ENCODE measurements around the gene BCL6B.
"Not testable (repeated sequence)": the region's sequence is repeated elsewhere in the genome, so short reads cannot be mapped to it uniquely, and the experiment has no call there.

The BCL6B gene, protein sequence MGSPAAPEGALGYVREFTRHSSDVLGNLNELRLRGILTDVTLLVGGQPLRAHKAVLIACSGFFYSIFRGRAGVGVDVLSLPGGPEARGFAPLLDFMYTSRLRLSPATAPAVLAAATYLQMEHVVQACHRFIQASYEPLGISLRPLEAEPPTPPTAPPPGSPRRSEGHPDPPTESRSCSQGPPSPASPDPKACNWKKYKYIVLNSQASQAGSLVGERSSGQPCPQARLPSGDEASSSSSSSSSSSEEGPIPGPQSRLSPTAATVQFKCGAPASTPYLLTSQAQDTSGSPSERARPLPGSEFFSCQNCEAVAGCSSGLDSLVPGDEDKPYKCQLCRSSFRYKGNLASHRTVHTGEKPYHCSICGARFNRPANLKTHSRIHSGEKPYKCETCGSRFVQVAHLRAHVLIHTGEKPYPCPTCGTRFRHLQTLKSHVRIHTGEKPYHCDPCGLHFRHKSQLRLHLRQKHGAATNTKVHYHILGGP

GRCh38 chr17:7022781-7023571, at the start of gene BCL6B:
Gene BCL6B (plus strand): TSS chr17:7023050. CDS start chr17:7023672, 622 bp downstream.
- peaks cover 9% of the 10 kb centered on the region for H3K4me1 ChIP-seq (ENCODE audit: control insufficient read depth, insufficient read depth, low read length)

GRCh38 chr17:6979440-6979839, 43.4 kb upstream of the BCL6B start:
- not testable (repeated sequence) for H3K27me3 ChIP-seq (ENCODE audit: control insufficient read depth, insufficient read depth, low read length); H3K4me3 ChIP-seq (ENCODE audit: low read length); H3K27ac ChIP-seq (ENCODE audit: low read depth, low read length); H3K9ac ChIP-seq (ENCODE audit: low read length); H3K4me1 ChIP-seq (ENCODE audit: control insufficient read depth, insufficient read depth, low read length); H3K36me3 ChIP-seq (ENCODE audit: control insufficient read depth, insufficient read depth, low read length)

More at GRCh38 chr17:7022781-7023571, at the start of gene BCL6B:
- Histone ChIP-seq H3K27me3 (ENCODE audit: control insufficient read depth, insufficient read depth, low read length) (peaks cover 8% of the 10 kb centered on the region), H3K27ac (ENCODE audit: low read depth, low read length) (peak within 1 kb of the TSS; percentile 7), H3K36me3 (ENCODE audit: control insufficient read depth, insufficient read depth, low read length) (no peaks in the 10 kb centered on the region), H3K4me3 (ENCODE audit: low read length) (peak within 1 kb of the TSS; percentile 45), H3K9ac (ENCODE audit: low read length) (no peak within 1 kb of the TSS)

DNA sequence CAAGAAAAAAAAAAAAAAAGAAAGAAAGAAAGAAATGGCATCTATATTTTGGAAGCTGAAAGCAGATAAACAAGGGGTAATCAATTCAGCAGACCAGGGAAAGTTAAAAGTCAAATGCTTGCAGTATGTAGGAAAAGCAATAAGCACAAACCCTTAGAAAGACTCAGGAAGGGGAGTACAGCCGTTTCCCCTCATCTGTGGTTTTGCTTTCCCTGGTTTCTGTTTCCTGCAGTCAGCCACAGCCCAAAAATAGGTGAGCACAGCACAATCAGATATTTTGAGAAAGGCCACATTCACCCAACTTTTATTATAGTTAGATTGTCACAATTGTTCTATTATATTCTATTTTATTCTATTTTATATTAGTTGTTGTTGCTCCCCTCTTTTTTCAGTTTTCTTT, 41.4 kb upstream of the BCL6B start:
- no peak overlapping the region for H3K9ac ChIP-seq (ENCODE audit: low read length)
- H3K36me3 ChIP-seq (ENCODE audit: control insufficient read depth, insufficient read depth, low read length), result no peaks in the 10 kb centered on the region
- H3K4me3 ChIP-seq (ENCODE audit: low read length), result no peak overlapping the region
- no peaks in the 10 kb centered on the region for H3K4me1 ChIP-seq (ENCODE audit: control insufficient read depth, insufficient read depth, low read length)
- no peak overlapping the region for H3K27ac ChIP-seq (ENCODE audit: low read depth, low read length)
- H3K27me3 ChIP-seq (ENCODE audit: control insufficient read depth, insufficient read depth, low read length), result no peaks in the 10 kb centered on the region

DNA sequence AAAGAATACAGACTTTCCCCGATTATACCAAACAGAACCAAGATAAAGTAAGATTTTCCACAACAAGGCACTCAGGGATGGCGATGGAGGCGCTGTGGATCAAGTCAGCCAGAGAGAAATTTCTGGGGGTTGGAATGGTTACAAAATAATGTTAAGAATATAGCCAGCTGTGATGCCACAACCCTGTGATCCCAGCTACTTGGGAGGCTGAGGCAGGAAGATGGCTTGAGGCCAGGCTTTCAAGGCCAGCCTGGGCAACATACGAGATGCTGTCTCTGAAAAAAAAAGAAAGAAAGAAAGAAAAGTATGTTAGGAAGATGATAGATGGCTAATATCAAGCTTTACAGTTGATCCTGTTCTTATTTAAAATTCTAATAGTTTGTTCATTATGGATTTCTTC, 37.6 kb upstream of the BCL6B start:
- H3K27ac ChIP-seq (ENCODE audit: low read depth, low read length), result no peak overlapping the region
- no peak overlapping the region for H3K9ac ChIP-seq (ENCODE audit: low read length)
- no peaks in the 10 kb centered on the region for H3K36me3 ChIP-seq (ENCODE audit: control insufficient read depth, insufficient read depth, low read length)
- H3K27me3 ChIP-seq (ENCODE audit: control insufficient read depth, insufficient read depth, low read length), result no peaks in the 10 kb centered on the region
- H3K4me3 ChIP-seq (ENCODE audit: low read length), result no peak overlapping the region
- H3K4me1 ChIP-seq (ENCODE audit: control insufficient read depth, insufficient read depth, low read length), result no peaks in the 10 kb centered on the region

DNA sequence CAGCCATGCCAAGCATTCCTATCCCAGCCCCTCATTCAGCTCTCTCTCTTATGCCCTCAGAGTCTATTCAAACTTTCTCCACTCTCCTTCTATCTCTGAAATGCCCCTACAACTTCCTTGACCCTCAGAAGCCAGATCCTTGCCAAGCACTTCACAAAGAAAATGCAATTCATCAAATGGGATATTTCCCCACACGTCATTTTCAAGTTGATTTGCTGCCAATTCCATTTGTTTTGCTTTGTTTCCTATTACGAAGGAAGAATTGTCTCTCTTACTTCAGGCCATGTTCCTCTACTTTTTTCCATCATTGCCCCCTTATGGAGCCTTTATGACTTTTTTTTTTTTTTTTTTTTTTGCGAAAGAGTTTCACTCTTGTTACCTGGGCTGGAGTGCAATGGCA, 36.2 kb upstream of the BCL6B start:
- H3K4me3 ChIP-seq (ENCODE audit: low read length), result no peak overlapping the region
- no peaks in the 10 kb centered on the region for H3K36me3 ChIP-seq (ENCODE audit: control insufficient read depth, insufficient read depth, low read length)
- no peak overlapping the region for H3K9ac ChIP-seq (ENCODE audit: low read length)
- no peak overlapping the region for H3K27ac ChIP-seq (ENCODE audit: low read depth, low read length)
- H3K27me3 ChIP-seq (ENCODE audit: control insufficient read depth, insufficient read depth, low read length), result no peaks in the 10 kb centered on the region
- H3K4me1 ChIP-seq (ENCODE audit: control insufficient read depth, insufficient read depth, low read length), result no peaks in the 10 kb centered on the region

- no peak overlapping the region for H3K9ac ChIP-seq (ENCODE audit: low read length)
- no peaks in the 10 kb centered on the region for H3K27me3 ChIP-seq (ENCODE audit: control insufficient read depth, insufficient read depth, low read length)
- no peaks in the 10 kb centered on the region for H3K36me3 ChIP-seq (ENCODE audit: control insufficient read depth, insufficient read depth, low read length)
- no peaks in the 10 kb centered on the region for H3K4me1 ChIP-seq (ENCODE audit: control insufficient read depth, insufficient read depth, low read length)
- no peak overlapping the region for H3K27ac ChIP-seq (ENCODE audit: low read depth, low read length)
- H3K4me3 ChIP-seq (ENCODE audit: low read length), result no peak overlapping the region
These were observed 33.1 kb upstream of the BCL6B start for GRCh38 chr17:6989779-6990178.

- H3K4me1 ChIP-seq (ENCODE audit: control insufficient read depth, insufficient read depth, low read length); H3K36me3 ChIP-seq (ENCODE audit: control insufficient read depth, insufficient read depth, low read length); H3K27ac ChIP-seq (ENCODE audit: low read depth, low read length); H3K9ac ChIP-seq (ENCODE audit: low read length); H3K4me3 ChIP-seq (ENCODE audit: low read length); H3K27me3 ChIP-seq (ENCODE audit: control insufficient read depth, insufficient read depth, low read length): not testable (repeated sequence)
These were observed 29.2 kb upstream of the BCL6B start for GRCh38 chr17:6993613-6994056.

- Histone ChIP-seq H3K4me1 (ENCODE audit: control insufficient read depth, insufficient read depth, low read length) (peaks cover 3% of the 10 kb centered on the region), H3K36me3 (ENCODE audit: control insufficient read depth, insufficient read depth, low read length) (peaks cover 3% of the 10 kb centered on the region), H3K27me3 (ENCODE audit: control insufficient read depth, insufficient read depth, low read length) (no peaks in the 10 kb centered on the region), H3K27ac (ENCODE audit: low read depth, low read length) (no peak overlapping the region), H3K9ac (ENCODE audit: low read length) (no peak overlapping the region), H3K4me3 (ENCODE audit: low read length) (no peak overlapping the region)
These were observed 28.7 kb upstream of the BCL6B start for GRCh38 chr17:6994118-6994598.

DNA sequence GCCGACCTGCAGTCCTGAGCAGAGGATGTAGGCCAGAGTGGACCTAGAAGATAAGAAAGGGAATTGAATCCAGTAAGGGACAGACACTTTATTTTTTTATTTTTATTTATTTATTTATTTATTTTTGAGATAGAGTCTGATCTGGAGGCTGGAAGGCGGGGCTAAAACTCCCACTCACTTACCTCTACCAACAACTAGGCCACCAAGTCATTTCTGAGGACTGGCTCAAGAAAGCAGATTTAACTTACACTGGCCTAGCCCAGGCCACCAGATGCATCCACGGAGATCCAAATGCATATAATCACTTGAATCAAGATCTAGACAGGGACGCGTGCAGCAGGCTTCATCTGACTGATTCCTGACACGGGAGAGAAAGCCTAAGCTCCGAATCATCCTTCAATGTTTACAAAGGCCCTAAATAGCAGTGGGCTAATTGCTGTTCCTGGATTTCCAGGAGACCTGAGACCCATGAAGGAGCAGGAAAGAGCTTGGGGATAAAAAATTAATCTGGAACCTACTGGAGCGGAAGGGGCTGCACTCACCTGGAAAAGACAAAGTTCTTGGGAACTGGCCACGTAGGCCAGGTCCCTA, 28.1 kb upstream of the BCL6B start:
- H3K27ac ChIP-seq (ENCODE audit: low read depth, low read length), result no peak overlapping the region
- peaks cover 6% of the 10 kb centered on the region for H3K36me3 ChIP-seq (ENCODE audit: control insufficient read depth, insufficient read depth, low read length)
- no peak overlapping the region for H3K4me3 ChIP-seq (ENCODE audit: low read length)
- no peak overlapping the region for H3K9ac ChIP-seq (ENCODE audit: low read length)
- no peaks in the 10 kb centered on the region for H3K27me3 ChIP-seq (ENCODE audit: control insufficient read depth, insufficient read depth, low read length)
- H3K4me1 ChIP-seq (ENCODE audit: control insufficient read depth, insufficient read depth, low read length), result peaks cover 3% of the 10 kb centered on the region

DNA sequence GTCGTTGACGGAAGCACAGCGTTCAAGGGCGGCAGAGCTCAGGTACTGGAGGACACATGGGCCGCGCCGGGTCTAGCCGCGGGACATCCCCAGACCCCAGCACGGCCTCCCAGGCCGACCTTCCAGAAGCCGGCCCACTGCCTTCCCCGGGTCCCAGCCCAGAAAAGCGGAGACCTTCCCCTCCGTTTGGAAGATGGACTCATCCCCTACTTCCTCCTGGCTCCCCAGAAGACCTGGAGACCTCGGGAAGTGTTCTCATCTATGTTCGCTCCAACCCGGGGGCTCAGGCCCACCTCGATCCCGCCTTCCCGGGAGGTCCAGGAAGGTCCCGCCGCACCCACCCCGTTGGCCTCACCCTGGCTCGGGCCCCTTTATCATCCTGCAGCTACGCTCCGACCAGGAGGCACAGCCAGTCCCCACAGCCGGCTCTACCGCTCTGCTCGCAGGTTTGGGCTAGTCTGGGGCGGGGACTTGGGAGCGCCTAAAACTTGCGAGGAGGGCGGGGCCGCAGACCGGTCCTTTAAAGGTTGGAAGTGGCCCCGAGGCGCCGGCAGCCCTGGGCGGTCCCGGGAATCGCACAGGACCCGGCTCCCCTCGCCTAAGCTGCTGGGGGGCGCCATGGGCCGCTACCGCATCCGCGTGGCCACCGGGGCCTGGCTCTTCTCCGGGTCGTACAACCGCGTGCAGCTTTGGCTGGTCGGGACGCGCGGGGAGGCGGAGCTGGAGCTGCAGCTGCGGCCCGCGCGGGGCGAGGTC, 27.2 kb upstream of the BCL6B start, which contains the start of gene ALOX12:
ALOX12 (plus strand) TSS at position 550 of the 756 bp plus-strand sequence; CDS start at position 619, 69 bp downstream.
- H3K4me3 ChIP-seq (ENCODE audit: low read length), result peak within 1 kb of the TSS; percentile 31
- peaks cover 12% of the 10 kb centered on the region for H3K36me3 ChIP-seq (ENCODE audit: control insufficient read depth, insufficient read depth, low read length)
- H3K27ac ChIP-seq (ENCODE audit: low read depth, low read length), result no peak within 1 kb of the TSS
- no peak within 1 kb of the TSS for H3K9ac ChIP-seq (ENCODE audit: low read length)
- peaks cover 3% of the 10 kb centered on the region for H3K4me1 ChIP-seq (ENCODE audit: control insufficient read depth, insufficient read depth, low read length)
- H3K27me3 ChIP-seq (ENCODE audit: control insufficient read depth, insufficient read depth, low read length), result no peaks in the 10 kb centered on the region

DNA sequence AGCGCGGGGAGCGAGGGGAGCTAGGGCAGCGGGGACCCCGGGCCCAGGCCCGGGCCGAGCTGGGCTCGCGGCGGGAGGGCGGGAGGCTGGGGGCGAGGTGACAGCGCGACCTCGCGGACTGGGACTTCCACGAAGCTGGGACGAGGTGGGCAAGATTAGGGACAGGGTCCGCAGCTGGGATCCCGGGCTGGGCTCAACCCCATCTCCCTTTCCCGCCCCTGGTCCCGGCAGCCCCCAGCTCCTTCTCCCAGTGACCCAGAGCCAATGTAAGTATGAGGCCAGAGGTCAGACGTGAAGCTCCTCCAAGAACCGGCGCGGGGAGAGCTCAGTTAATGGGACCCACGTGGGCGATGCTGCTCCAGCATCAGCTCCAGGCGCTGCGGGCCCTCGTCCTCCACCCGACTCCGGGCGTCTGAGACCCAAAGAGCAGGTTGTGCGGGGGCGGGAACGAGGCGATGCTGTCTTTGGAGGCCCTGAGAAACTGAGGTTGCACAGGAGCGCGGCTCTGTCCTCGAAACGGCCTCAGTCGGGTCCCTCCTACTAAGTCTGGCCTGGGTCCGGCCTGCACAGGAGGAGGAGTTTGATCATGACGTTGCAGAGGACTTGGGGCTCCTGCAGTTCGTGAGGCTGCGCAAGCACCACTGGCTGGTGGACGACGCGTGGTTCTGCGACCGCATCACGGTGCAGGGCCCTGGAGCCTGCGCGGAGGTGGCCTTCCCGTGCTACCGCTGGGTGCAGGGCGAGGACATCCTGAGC, 26.4 kb upstream of the BCL6B start:
- H3K27ac ChIP-seq (ENCODE audit: low read depth, low read length), result no peak overlapping the region
- H3K27me3 ChIP-seq (ENCODE audit: control insufficient read depth, insufficient read depth, low read length), result no peaks in the 10 kb centered on the region
- H3K4me3 ChIP-seq (ENCODE audit: low read length), result no peak overlapping the region
- peaks cover 16% of the 10 kb centered on the region for H3K36me3 ChIP-seq (ENCODE audit: control insufficient read depth, insufficient read depth, low read length)
- peaks cover 3% of the 10 kb centered on the region for H3K4me1 ChIP-seq (ENCODE audit: control insufficient read depth, insufficient read depth, low read length)
- no peak overlapping the region for H3K9ac ChIP-seq (ENCODE audit: low read length)
